GM12878 (cell line): ENCODE data around the gene ZNF202. TPM values are rescaled to one million over a fixed set of nuclear protein-coding genes. Genes with fewer than 3 reads are reported as not detected.

Experiments used
- ATAC-seq: fragments of 200-7000 bp; cut with Tn5 transposase; 3 replicates; pipeline ENCODE4 v1.9.1; 2020; ENCODE audit warnings: mild to moderate bottlenecking, moderate library complexity
- BruUV-seq: library from RNA; stranded (reverse); fragments of 400-500 nt; replicated peaks from 2 replicates; lab custom pipeline; 2021; lab: Mats Ljungman, UMichigan
- CTCF ChIA-PET: fragments of 300-600 bp; sonication (Branson Sonifier 250); formaldehyde crosslinking; extraction: SDS; loops from one replicate; lab custom pipeline; 2021; ENCODE audit warnings: inconsistent platforms; lab: Yijun Ruan, JAX
- POLR2A ChIA-PET: fragments of 350-600 bp; formaldehyde crosslinking; extraction: SDS; loops from one replicate; lab custom pipeline; 2021; ENCODE audit warnings: inconsistent platforms; lab: Charles Lee
- RAD21 ChIA-PET: fragments of 300-600 bp; sonication (Branson Sonifier 250); formaldehyde crosslinking; loops from one replicate; lab custom pipeline; 2023; ENCODE audit warnings: antibody characterized with exemption; ENCODE audit not compliant: unreplicated experiment; lab: Charles Lee
- SMC1A ChIA-PET: fragments of 300-600 bp; sonication (Branson Sonifier 250); formaldehyde crosslinking; loops from one replicate; lab custom pipeline; 2023; ENCODE audit not compliant: unreplicated experiment, uncharacterized antibody; lab: Charles Lee
- DNase-seq: peaks from one replicate; pipeline ENCODE4 v3.0.0-alpha.2; 2011; ENCODE audit warnings: low read depth, low spot score
- FAIRE-seq: peaks from 3 replicates; lab custom pipeline; 2011; peaks lifted over from hg19 to GRCh38; lab: Jason Lieb, UNC
- H2AFZ ChIP-seq: 2 replicates; pipeline ENCODE4 v1.6.0; 2011; ENCODE audit warnings: low read depth, low read length, control low read depth; ENCODE audit not compliant: control insufficient read depth
- H3K27ac ChIP-seq: 2 replicates; pipeline ENCODE4 v1.5.1; 2011; ENCODE audit warnings: control low read depth; ENCODE audit not compliant: control insufficient read depth, insufficient read depth
- H3K27me3 ChIP-seq, 2 experiments: replicated peaks in 1 of 2; 2 replicates each; pipeline versions ENCODE4 v1.6.0 to v1.6.1; 2011; ENCODE audit warnings: low read length in 1 of 2; ENCODE audit not compliant: control insufficient read depth in 2 of 2, insufficient read depth in 2 of 2
- H3K36me3 ChIP-seq, 2 experiments: 2 replicates each; pipeline ENCODE4 v1.5.1; 2011; ENCODE audit warnings: low read length in 1 of 2; ENCODE audit not compliant: control insufficient read depth in 2 of 2, insufficient read depth in 2 of 2
- H3K4me1 ChIP-seq: 2 replicates; pipeline ENCODE4 v1.6.1; 2011; ENCODE audit warnings: mild to moderate bottlenecking, low read length, moderate library complexity, mixed read lengths; ENCODE audit not compliant: control insufficient read depth, insufficient read depth
- H3K4me2 ChIP-seq: 2 replicates; pipeline ENCODE4 v1.6.0; 2011; ENCODE audit warnings: control low read depth; ENCODE audit not compliant: control insufficient read depth, insufficient read depth
- H3K4me3 ChIP-seq: fragments of 200-600 bp; sonication (generic); 2 replicates; pipeline ENCODE4 v1.5.1; 2016
- H3K79me2 ChIP-seq: 2 replicates; pipeline ENCODE4 v1.6.0; 2011; ENCODE audit warnings: low read length; ENCODE audit not compliant: control insufficient read depth, insufficient read depth
- H3K9ac ChIP-seq: 2 replicates; pipeline ENCODE4 v1.8.0; 2011; ENCODE audit warnings: low read length, control low read depth, mixed read lengths; ENCODE audit not compliant: control insufficient read depth, insufficient read depth
- H3K9me3 ChIP-seq: replicated peaks from 3 replicates; pipeline ENCODE4 v1.5.1; 2011; ENCODE audit warnings: mild to moderate bottlenecking, low read length; ENCODE audit not compliant: control insufficient read depth, insufficient read depth
- H4K20me1 ChIP-seq: 2 replicates; pipeline ENCODE4 v1.6.0; 2011; ENCODE audit not compliant: control insufficient read depth, insufficient read depth
- CREB1 ChIP-seq: IDR thresholded peaks from 2 replicates; pipeline ENCODE4 v1.6.1; 2012; ENCODE audit warnings: low read depth, mild to moderate bottlenecking, inconsistent platforms
- EP300 ChIP-seq, 2 experiments: fragments of 150-350 bp in 1 of 2; IDR thresholded peaks; 2 replicates each; pipeline ENCODE4 v1.6.1; 2011 to 2012; ENCODE audit warnings: low read depth in 2 of 2, low read length in 2 of 2, borderline replicate concordance in 1 of 2, improper control_type of control experiment in 1 of 2, inconsistent platforms in 1 of 2; ENCODE audit not compliant: control insufficient read depth in 1 of 2
- IRF5 ChIP-seq: fragments of 450-650 bp; IDR thresholded peaks from 2 replicates; pipeline ENCODE4 v1.6.1; 2017; ENCODE audit warnings: borderline replicate concordance
- NFYB ChIP-seq: IDR thresholded peaks from 2 replicates; pipeline ENCODE4 v1.6.1; 2011; ENCODE audit warnings: low read depth, mild to moderate bottlenecking, low read length, improper control_type of control experiment, moderate library complexity; ENCODE audit not compliant: insufficient read depth
- NR2C2 ChIP-seq: IDR thresholded peaks from 2 replicates; pipeline ENCODE4 v1.6.1; 2011; ENCODE audit warnings: borderline replicate concordance, low read depth; ENCODE audit not compliant: control insufficient read depth, insufficient read length
- SMARCA5 ChIP-seq: fragments of 450-650 bp; IDR thresholded peaks from 2 replicates; pipeline ENCODE4 v1.6.1; 2017; ENCODE audit warnings: mild to moderate bottlenecking
- SP1 ChIP-seq: IDR thresholded peaks from one replicate; pipeline ENCODE4 v1.6.1; 2011; ENCODE audit warnings: low read depth, low read length
- ZSCAN29 ChIP-seq: fragments of 450-650 bp; IDR thresholded peaks from 2 replicates; pipeline ENCODE4 v1.6.1; 2017; ENCODE audit warnings: mild to moderate bottlenecking, moderate library complexity
- WGBS: methylation state at CpG from one replicate; pipeline ENCODE4 v1.1.6; 2016; ENCODE audit warnings: low lambda C conversion rate; ENCODE audit not compliant: insufficient replicate concordance, insufficient coverage; ENCODE audit errors: missing lambda C conversion rate; 5-methylcytosine and 5-hydroxymethylcytosine counted together
- in situ Hi-C: fragments of 300-500 bp; cut with MboI; formaldehyde crosslinking; loops from 9 replicates; pipeline ENCODE4 v1.14.3; 2018; ENCODE audit warnings: mixed read lengths
- intact Hi-C: fragments of 100-400 bp; cut with micrococcal nuclease; formaldehyde crosslinking; loops from one replicate; pipeline ENCODE4 v1.14.2; 2022; ENCODE audit not compliant: unreplicated experiment
- polyA plus RNA-seq, 11 experiments: library from polyadenylated mRNA; depleted of rRNA in 4 of 11; unstranded in 6 of 11; stranded (reverse) in 5 of 11; fragments of >200 nt; fragmentation: Nextera tagmentation in 4 of 11; fragmentation: Illumina TruSeq in 1 of 11; extraction: Ambion mirVana in 4 of 11; extraction: Trizol in 1 of 11; gene quantifications; 1 replicate in 1 of 11; 2 replicates in 10 of 11; pipeline versions ENCODE4 v1.2.1 to v1.2.3, GENCODE V29; 2011 to 2016; ENCODE audit warnings: inconsistent platforms in 2 of 11, missing spikeins in 2 of 11, low read depth in 1 of 11
- total RNA-seq, 4 experiments: library from RNA; depleted of rRNA in 3 of 4; stranded (reverse); fragments of >200 nt in 3 of 4; fragmentation: Illumina TruSeq in 1 of 4; extraction: Trizol in 1 of 4; gene quantifications; 2 replicates each; pipeline versions ENCODE4 v1.2.1 to v1.2.3, GENCODE V29; 2013 to 2021

Gene ZNF202
- total and polyA plus RNA-seq, 10 of the 15 experiments (the other 5 are each of a cell fraction or from before 2014, with no cell fraction given): 2.6 to 13.6 (median 12.2) TPM

- CTCF ChIA-PET: interaction anchor here (0.7 kb wide), 1 partner anchor 54 kb away, joined by 4 read pairs; no protein-coding TSS in a partner anchor
- Histone ChIP-seq H3K9me3 (peaks cover 7% of the 10 kb centered on the region; the same call in 2 of the 3 replicates), H3K9ac (no peak overlapping the region), H3K79me2 (no peaks in the 10 kb centered on the region), H2AFZ (no peak overlapping the region), H3K4me2 (no peak overlapping the region), H3K36me3 (no peaks in the 10 kb centered on the region), H4K20me1 (no peaks in the 10 kb centered on the region), H3K27me3 (no peaks in the 10 kb centered on the region), H3K4me1 (peaks cover 5% of the 10 kb centered on the region; the same call in 1 of the 2 replicates), H3K4me3 (no peak overlapping the region), H3K27ac (no peak overlapping the region)
- intact Hi-C loops: no loop called here
- ATAC-seq (no peak), FAIRE-seq (no peak), DNase-seq (no peak)
- in situ Hi-C loops: no loop called here
- no TSS peak for BruUV-seq
- POLR2A ChIA-PET: no interaction called here
- SMC1A ChIA-PET: interaction anchor here (1.6 kb wide), 1 partner anchor 10 kb away, joined by 6 read pairs; no protein-coding TSS in a partner anchor
- TF ChIP-seq NFYB: no peak
- no peak for TF ChIP-seq SP1
- no peak for TF ChIP-seq IRF5
- TF ChIP-seq EP300 (IDR thresholded peaks at IDR 0.05; ENCODE audit: borderline replicate concordance in 1 of 2, control insufficient read depth in 1 of 2, low read depth in 2 of 2, low read length in 2 of 2): no peak
- no peak for TF ChIP-seq SMARCA5
- TF ChIP-seq NR2C2: no peak
- no peak for TF ChIP-seq ZSCAN29
- no peak for TF ChIP-seq CREB1
- 0% methylated on average over 1 of the region's 1 CpG for WGBS
- RAD21 ChIA-PET: no interaction called here
Observed at GRCh38 chr11:123765601-123766000, 24.1 kb upstream of the ZNF202 start.
